H1 (cell line): Measurements from ENCODE around the gene F2. TPM values are rescaled to one million over a fixed set of nuclear protein-coding genes. Genes with fewer than 3 reads are reported as not detected.

ENCODE experiments used
- CTCF ChIA-PET: fragments of 300-600 bp; sonication (Branson Sonifier 250); formaldehyde crosslinking; loops from one replicate; lab custom pipeline; 2021; ENCODE audit not compliant: partially characterized antibody; lab: Charles Lee
- POLR2A ChIA-PET: fragments of 300-600 bp; sonication (Branson Sonifier 250); formaldehyde crosslinking; loops from one replicate; lab custom pipeline; 2021; ENCODE audit warnings: inconsistent platforms; ENCODE audit not compliant: partially characterized antibody; lab: Charles Lee
- DNase-seq, 2 experiments: peaks; one replicate each; pipeline versions ENCODE4 v3.0.0 to v3.0.0-alpha.2; 2010 to 2022; ENCODE audit warnings: low spot score in 2 of 2, low read depth in 1 of 2, mixed read lengths in 1 of 2
- FAIRE-seq: peaks from 2 replicates; lab custom pipeline; 2011; peaks lifted over from hg19 to GRCh38; lab: Jason Lieb, UNC
- H2AFZ ChIP-seq: 2 replicates; pipeline ENCODE4 v1.8.1; 2012; ENCODE audit warnings: low read length, inconsistent platforms
- H2AK5ac ChIP-seq: 2 replicates; pipeline ENCODE4 v1.6.1; 2013; ENCODE audit warnings: low read depth, low read length
- H2BK120ac ChIP-seq: replicated peaks from 2 replicates; pipeline ENCODE3; 2013; ENCODE audit warnings: low read depth, low read length, inconsistent platforms
- H2BK12ac ChIP-seq: 2 replicates; pipeline ENCODE4 v1.6.1; 2013; ENCODE audit warnings: low read depth, low read length
- H2BK15ac ChIP-seq: 2 replicates; pipeline ENCODE4 v1.6.1; 2013; ENCODE audit warnings: low read length
- H2BK20ac ChIP-seq: 2 replicates; pipeline ENCODE4 v1.6.1; 2013; ENCODE audit warnings: low read length
- H2BK5ac ChIP-seq: 2 replicates; pipeline ENCODE4 v1.6.1; 2013; ENCODE audit warnings: low read depth, low read length
- H3K14ac ChIP-seq: 2 replicates; pipeline ENCODE4 v1.6.1; 2013; ENCODE audit warnings: inconsistent platforms; ENCODE audit not compliant: insufficient read length
- H3K18ac ChIP-seq: 2 replicates; pipeline ENCODE4 v1.6.1; 2013; ENCODE audit warnings: low read length; ENCODE audit errors: extremely low read depth
- H3K23ac ChIP-seq: 2 replicates; pipeline ENCODE4 v1.6.1; 2013; ENCODE audit warnings: inconsistent platforms; ENCODE audit not compliant: insufficient read length
- H3K23me2 ChIP-seq: 2 replicates; pipeline ENCODE4 v1.6.1; 2013; ENCODE audit warnings: low read depth, low read length
- H3K27ac ChIP-seq: 2 replicates; pipeline ENCODE4 v1.6.1; 2011; ENCODE audit warnings: low read depth, low read length, inconsistent platforms
- H3K27me3 ChIP-seq, 4 experiments: replicated peaks in 1 of 4; 1 replicate in 1 of 4; 2 replicates in 3 of 4; pipeline versions ENCODE4 v1.6.1 to v1.8.1; 2011 to 2013; ENCODE audit warnings: low read length in 3 of 4, mild to moderate bottlenecking in 3 of 4, inconsistent platforms in 2 of 4, mixed read lengths in 2 of 4, moderate library complexity in 1 of 4; ENCODE audit not compliant: control insufficient read depth in 3 of 4, insufficient read depth in 3 of 4; ENCODE audit errors: extremely low read depth in 1 of 4
- H3K36me3 ChIP-seq, 4 experiments: 2 replicates each; pipeline versions ENCODE4 v1.6.1 to v1.8.1; 2011 to 2013; ENCODE audit warnings: mild to moderate bottlenecking in 4 of 4, low read length in 3 of 4, moderate library complexity in 2 of 4, control low read depth in 1 of 4, inconsistent platforms in 1 of 4; ENCODE audit not compliant: insufficient read depth in 4 of 4, control insufficient read depth in 2 of 4
- H3K4ac ChIP-seq: replicated peaks from 2 replicates; pipeline ENCODE3; 2013; ENCODE audit warnings: low read length, low read depth, mixed read lengths, inconsistent platforms; ENCODE audit not compliant: insufficient read length
- H3K4me1 ChIP-seq, 4 experiments: replicated peaks in 1 of 4; 1 replicate in 1 of 4; 2 replicates in 3 of 4; pipeline versions ENCODE4 v1.6.1 to v1.8.1; 2011 to 2013; ENCODE audit warnings: low read length in 3 of 4, inconsistent platforms in 2 of 4, mixed read lengths in 1 of 4; ENCODE audit not compliant: insufficient read depth in 4 of 4, control insufficient read depth in 3 of 4
- H3K4me2 ChIP-seq, 2 experiments: 2 replicates each; pipeline versions ENCODE4 v1.6.1 to v1.8.1; 2011 to 2013; ENCODE audit warnings: low read depth in 2 of 2, low read length in 2 of 2, control low read depth in 1 of 2, inconsistent platforms in 1 of 2, mild to moderate bottlenecking in 1 of 2; ENCODE audit not compliant: insufficient read depth in 1 of 2
- H3K4me3 ChIP-seq, 4 experiments: fragments of 200-600, 300-600 bp in 1 of 4; sonication (generic), shearing (Covaris generic), sonication (Bioruptor Twin) in 1 of 4; 2 replicates each; pipeline versions ENCODE4 v1.5.1 to v1.8.1; 2011 to 2016; ENCODE audit warnings: low read length in 4 of 4, low read depth in 3 of 4, control low read depth in 2 of 4, inconsistent platforms in 2 of 4, mild to moderate bottlenecking in 2 of 4, mixed read lengths in 1 of 4, moderate library complexity in 1 of 4; ENCODE audit not compliant: insufficient read depth in 2 of 4; ENCODE audit errors: extremely low read depth in 1 of 4
- H3K56ac ChIP-seq: replicated peaks from 2 replicates; pipeline ENCODE3; 2013; ENCODE audit warnings: low read depth, mild to moderate bottlenecking, mixed read lengths, low read length, inconsistent platforms; ENCODE audit not compliant: insufficient read length
- H3K79me1 ChIP-seq: 2 replicates; pipeline ENCODE4 v1.6.1; 2013; ENCODE audit warnings: low read depth, low read length, control low read depth
- H3K79me2 ChIP-seq, 2 experiments: 2 replicates each; pipeline versions ENCODE4 v1.6.1 to v1.8.1; 2012 to 2013; ENCODE audit warnings: low read length in 2 of 2, mild to moderate bottlenecking in 2 of 2, inconsistent platforms in 1 of 2; ENCODE audit not compliant: insufficient read depth in 2 of 2, control insufficient read depth in 1 of 2
- H3K9ac ChIP-seq, 4 experiments: replicated peaks in 1 of 4; 1 replicate in 1 of 4; 2 replicates in 3 of 4; pipeline versions ENCODE4 v1.6.1 to v1.8.1; 2011 to 2013; ENCODE audit warnings: low read depth in 3 of 4, low read length in 3 of 4, control low read depth in 2 of 4, mild to moderate bottlenecking in 2 of 4, moderate library complexity in 2 of 4, inconsistent platforms in 1 of 4; ENCODE audit errors: extremely low read depth in 1 of 4
- H3K9me3 ChIP-seq, 2 experiments: 2 replicates each; pipeline versions ENCODE4 v1.6.1 to v1.8.1; 2012 to 2013; ENCODE audit warnings: mild to moderate bottlenecking in 2 of 2, moderate library complexity in 2 of 2, control low read depth in 1 of 2, inconsistent platforms in 1 of 2, low read depth in 1 of 2, low read length in 1 of 2, mixed read lengths in 1 of 2; ENCODE audit not compliant: insufficient read depth in 2 of 2
- H4K20me1 ChIP-seq, 2 experiments: replicated peaks in 1 of 2; 2 replicates each; pipeline versions ENCODE3 to v1.8.1; 2011 to 2013; ENCODE audit warnings: inconsistent platforms in 2 of 2, low read length in 2 of 2, mild to moderate bottlenecking in 1 of 2; ENCODE audit not compliant: insufficient read depth in 2 of 2, control insufficient read depth in 1 of 2
- H4K5ac ChIP-seq: 2 replicates; pipeline ENCODE4 v1.6.1; 2013; ENCODE audit warnings: low read length, low read depth, mixed read lengths, inconsistent platforms; ENCODE audit not compliant: insufficient read length
- H4K8ac ChIP-seq: 2 replicates; pipeline ENCODE4 v1.8.0; 2013; ENCODE audit warnings: mild to moderate bottlenecking, moderate library complexity, low read length, inconsistent platforms; ENCODE audit not compliant: insufficient read depth; ENCODE audit errors: extremely low read depth
- H4K91ac ChIP-seq: replicated peaks from 2 replicates; pipeline ENCODE3; 2013; ENCODE audit warnings: low read length, mixed read lengths, inconsistent platforms; ENCODE audit not compliant: insufficient read length
- BACH1 ChIP-seq: IDR thresholded peaks from 2 replicates; pipeline ENCODE4 v1.6.1; 2012; ENCODE audit warnings: low read length, improper control_type of control experiment
- CBX5 ChIP-seq: fragments of 300-800, 300-1000 bp; sonication (generic); IDR thresholded peaks from 2 replicates; pipeline ENCODE4 v1.7.1; 2016; ENCODE audit warnings: antibody characterized with exemption, low read length, low read depth
- CBX8 ChIP-seq: fragments of 300-800, 300-1000 bp; sonication (generic); IDR thresholded peaks from 2 replicates; pipeline ENCODE4 v1.7.1; 2016; ENCODE audit warnings: low read depth, low read length, borderline replicate concordance
- CEBPB ChIP-seq: IDR thresholded peaks from 2 replicates; pipeline ENCODE4 v1.6.1; 2012; ENCODE audit warnings: low read depth, low read length
- CHD1 ChIP-seq: IDR thresholded peaks from 2 replicates; pipeline ENCODE4 v1.6.1; 2012; ENCODE audit warnings: low read depth, low read length, improper control_type of control experiment
- CREB1 ChIP-seq: IDR thresholded peaks from 2 replicates; pipeline ENCODE4 v1.6.1; 2012; ENCODE audit warnings: inconsistent platforms
- CTBP2 ChIP-seq: IDR thresholded peaks from 2 replicates; pipeline ENCODE4 v1.7.0; 2011; ENCODE audit warnings: borderline replicate concordance, mild to moderate bottlenecking, moderate library complexity, mixed read lengths, low read length; ENCODE audit not compliant: insufficient read depth, insufficient read length
- JUN ChIP-seq: IDR thresholded peaks from 2 replicates; pipeline ENCODE4 v1.6.1; 2011; ENCODE audit warnings: low read depth, mild to moderate bottlenecking, improper control_type of control experiment, low read length
- KDM1A ChIP-seq: fragments of 200-600, 300-600 bp; sonication (generic); IDR thresholded peaks from 2 replicates; pipeline ENCODE4 v1.7.1; 2016; ENCODE audit warnings: mild to moderate bottlenecking, low read length, borderline replicate concordance
- NANOG ChIP-seq: IDR thresholded peaks from 2 replicates; pipeline ENCODE4 v1.6.1; 2011; ENCODE audit warnings: low read length, low read depth, mild to moderate bottlenecking, inconsistent platforms; ENCODE audit not compliant: insufficient read depth, poor library complexity, severe bottlenecking
- RXRA ChIP-seq: IDR thresholded peaks from 2 replicates; pipeline ENCODE4 v1.6.1; 2011; ENCODE audit warnings: low read depth, mild to moderate bottlenecking, low read length, moderate library complexity; ENCODE audit not compliant: insufficient read depth
- SAP30 ChIP-seq: fragments of 300-600 bp; sonication (generic); IDR thresholded peaks from 2 replicates; pipeline ENCODE4 v1.7.1; 2012; ENCODE audit warnings: low read length, moderate library complexity, mild to moderate bottlenecking, inconsistent platforms; ENCODE audit not compliant: insufficient read depth, insufficient replicate concordance
- SP1 ChIP-seq: IDR thresholded peaks from 2 replicates; pipeline ENCODE4 v1.6.1; 2011; ENCODE audit warnings: low read depth, low read length
- ZNF274 ChIP-seq: IDR thresholded peaks from 2 replicates; pipeline ENCODE4 v1.7.0; 2012; ENCODE audit warnings: low read length, borderline replicate concordance; ENCODE audit errors: extremely low read depth
- WGBS, 2 experiments: shearing (Covaris generic) in 1 of 2; methylation state at CpG; one replicate each; pipeline versions ENCODE4 v1.1.6 to v1.1.7; 2013 to 2015; ENCODE audit warnings: low lambda C conversion rate in 2 of 2, mixed read lengths in 2 of 2, inconsistent platforms in 1 of 2, low coverage in 1 of 2, missing lambda C conversion rate in 1 of 2; ENCODE audit not compliant: insufficient replicate concordance in 2 of 2, insufficient coverage in 1 of 2, insufficient read length in 1 of 2; ENCODE audit errors: extremely low coverage in 1 of 2, missing lambda C conversion rate in 1 of 2; 5-methylcytosine and 5-hydroxymethylcytosine counted together
- polyA plus RNA-seq, 7 experiments: library from polyadenylated mRNA; depleted of rRNA in 3 of 7; stranded (reverse) in 5 of 7; unstranded in 2 of 7; fragments of >200 nt in 5 of 7; fragments of 200-250 nt in 2 of 7; gene quantifications; 1 replicate in 5 of 7; 2 replicates in 1 of 7; 4 replicates in 1 of 7; pipeline versions ENCODE4 v1.2.1 to v1.2.3, GENCODE V29; 2011 to 2013; ENCODE audit warnings: missing spikeins in 2 of 7, mixed read lengths in 2 of 7
- total RNA-seq: library from RNA; stranded (reverse); fragmentation: NEBNext Ultra II Directional; extraction: Animal tissue kit (Norgen Biotek cat#: 25700); gene quantifications from 2 replicates; pipeline ENCODE4 v1.2.1, GENCODE V29; 2021

The F2 gene
- total and polyA plus RNA-seq, 2 of the 8 experiments (the other 6 are each of a cell fraction or from before 2014, with no cell fraction given) = 0.11 TPM; not detected in 1

DNA sequence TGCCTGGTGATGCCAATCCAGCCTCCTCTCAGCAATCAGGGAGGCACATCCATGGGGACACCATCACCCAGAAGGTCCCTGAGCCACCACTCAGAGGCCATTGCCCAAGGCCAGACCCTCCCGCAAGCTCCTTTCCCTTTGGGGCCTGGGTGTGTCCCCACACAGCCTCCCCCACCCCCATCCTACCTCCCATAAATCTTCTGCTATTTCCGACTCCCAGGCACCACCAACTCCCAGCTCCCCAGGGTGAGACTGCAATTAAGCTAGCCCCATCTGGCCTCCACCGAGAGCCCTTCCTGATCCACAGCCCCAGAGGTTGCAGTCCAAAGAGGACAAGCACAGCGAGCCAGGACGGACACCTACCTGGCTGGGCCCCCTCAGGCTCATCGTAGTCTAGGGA is 24.9 kb upstream of the F2 start:
- Histone ChIP-seq H3K4me2 (no peak overlapping the region), H3K27ac (no peak overlapping the region), H2BK15ac (no peak overlapping the region), H4K20me1 (peaks cover 2% of the 10 kb centered on the region in 2 experiments), H3K14ac (no peak overlapping the region), H2BK12ac (no peak overlapping the region), H3K79me2 (peaks cover 0 to 4% of the 10 kb centered on the region in 2 experiments; a peak in 1 of 4 replicates), H3K4me1 (no peaks in the 10 kb centered on the region; a peak in 1 of 7 replicates), H4K5ac (no peak overlapping the region), H2BK120ac (no peak overlapping the region), H3K56ac (no peak overlapping the region), H3K23me2 (no peaks in the 10 kb centered on the region), H3K18ac (no peak overlapping the region), H2BK5ac (no peak overlapping the region), H3K4me3 (no peak overlapping the region), H3K9ac (no peak overlapping the region), H2AK5ac (no peak overlapping the region), H3K79me1 (no peaks in the 10 kb centered on the region), H3K4ac (no peak overlapping the region), H3K27me3 (no peaks in the 10 kb centered on the region), H2BK20ac (no peak overlapping the region), H3K9me3 (no peaks in the 10 kb centered on the region), H4K8ac (no peak overlapping the region), H2AFZ (no peak overlapping the region), H4K91ac (no peak overlapping the region), H3K23ac (no peak overlapping the region), H3K36me3 (peaks cover 2 to 11% (median 6%) of the 10 kb centered on the region in 4 experiments; a peak in 3 of 8 replicates)
- FAIRE-seq (no peak), DNase-seq (no peak)
- ChIA-PET POLR2A (interaction anchor here (1.3 kb wide), 1 partner anchor 19 kb away, joined by 3 read pairs; no protein-coding TSS in a partner anchor), CTCF (interaction anchor here (0.7 to 2.0 kb wide), 5 partner anchors 8 to 16 kb away, joined by 3 to 6 read pairs (median 3); no protein-coding TSS in a partner anchor)
- WGBS, 2 experiments = 92% methylated on average over 6 of the region's 6 CpGs; no CpG with 5 or more reads in 1 of the 2 experiments
- TF ChIP-seq CTBP2 (no peak), SAP30 (no peak), BACH1 (no peak), CHD1 (no peak), JUN (no peak), ZNF274 (no peak), NANOG (no peak), SP1 (no peak), RXRA (no peak), CBX8 (no peak), CEBPB (no peak), CBX5 (no peak), KDM1A (no peak), CREB1 (no peak)
